Measurements from ENCODE around the gene TMPRSS3. TPM values are rescaled to one million over a fixed set of nuclear protein-coding genes. Genes with fewer than 3 reads are reported as not detected.

TMPRSS3 gene
- polyA plus RNA-seq, 1 of the 3 experiments (the other 2 are of a cell fraction), result not detected

DNA sequence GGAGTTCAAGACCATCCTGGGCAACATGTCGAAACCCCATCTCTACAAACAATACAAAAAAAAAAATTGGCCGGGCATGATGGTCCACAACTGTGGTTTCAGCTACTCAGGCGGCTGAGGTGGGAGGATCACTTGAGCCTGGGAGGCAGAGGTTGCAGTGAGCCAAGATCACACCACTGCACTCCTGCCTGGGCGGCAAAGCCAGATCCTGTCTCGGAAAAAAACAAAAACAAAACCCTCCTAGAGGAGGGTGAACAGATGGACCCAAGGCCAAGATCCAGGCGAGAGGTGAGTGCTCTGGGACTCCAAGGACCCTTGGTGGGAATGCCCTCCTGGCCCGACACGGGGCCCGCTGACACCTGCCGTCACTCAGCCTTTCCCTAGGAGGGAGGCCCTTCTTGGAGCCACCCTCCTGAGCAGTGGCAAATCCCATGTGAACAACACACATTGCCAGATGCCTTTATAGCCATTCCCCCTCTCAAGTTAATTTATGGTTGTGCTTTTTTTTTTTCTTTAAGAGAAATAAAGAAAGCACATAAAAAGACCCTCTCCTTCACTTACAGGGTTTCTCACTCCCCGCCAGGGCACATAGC, 45.4 kb downstream of the TMPRSS3 start:
- H3K4me1 ChIP-seq (ENCODE audit: control insufficient read depth in 1 of 2, insufficient read depth in 2 of 2, low read depth in 1 of 2, low read length in 1 of 2), result no peaks in the 10 kb centered on the region
- no peaks in the 10 kb centered on the region for H4K20me1 ChIP-seq (ENCODE audit: insufficient read depth)
- no peaks in the 10 kb centered on the region for H3F3A ChIP-seq (replicated peaks; ENCODE audit: insufficient read depth)
- H3K4me3 ChIP-seq (ENCODE audit: low read depth in 2 of 2, low read length in 1 of 2), result no peak overlapping the region
- no peaks in the 10 kb centered on the region for H3K36me3 ChIP-seq (replicated peaks in 1 of 2; ENCODE audit: control insufficient read depth in 1 of 2, insufficient read depth in 2 of 2, low read length in 1 of 2)
- no peaks in the 10 kb centered on the region; the same call in 1 of the 2 replicates for H3K9me3 ChIP-seq
- no peak overlapping the region for H3K27ac ChIP-seq (ENCODE audit: low read depth in 2 of 2, low read length in 1 of 2)
- H3K9ac ChIP-seq, result no peak overlapping the region
- CTCF ChIA-PET, result interaction anchor here (0.6 kb wide), 1 partner anchor 591 kb away, joined by 3 read pairs; no protein-coding TSS in a partner anchor
- 60% methylated on average over 6 of the region's 11 CpGs for WGBS (ENCODE audit: low lambda C conversion rate)
- TF ChIP-seq RAD21 (IDR thresholded peaks at IDR 0.05; ENCODE audit: low read length) (no peak), CHD2 (IDR thresholded peaks at IDR 0.05; ENCODE audit: low read length, partially characterized antibody) (no peak), JUND (IDR thresholded peaks at IDR 0.05) (no peak), TAF1 (IDR thresholded peaks at IDR 0.05; ENCODE audit: borderline replicate concordance, low read depth, low read length) (no peak), TCF12 (IDR thresholded peaks at IDR 0.05) (no peak), TEAD4 (IDR thresholded peaks at IDR 0.05; ENCODE audit: borderline replicate concordance, insufficient read depth) (no peak), RCOR1 (IDR thresholded peaks at IDR 0.05; ENCODE audit: low read length) (no peak), MXI1 (IDR thresholded peaks at IDR 0.05; ENCODE audit: low read depth, low read length) (no peak), NFIC (IDR thresholded peaks at IDR 0.05; ENCODE audit: borderline replicate concordance) (no peak), SMC3 (IDR thresholded peaks at IDR 0.05; ENCODE audit: low read depth, low read length) (no peak), ZBTB33 (IDR thresholded peaks at IDR 0.05; ENCODE audit: borderline replicate concordance, low read depth) (no peak), RFX5 (IDR thresholded peaks at IDR 0.05; ENCODE audit: low read length) (no peak), YY1 (IDR thresholded peaks at IDR 0.05; ENCODE audit: low read depth) (no peak), NRF1 (IDR thresholded peaks at IDR 0.05; ENCODE audit: low read depth, low read length) (no peak), FOXM1 (IDR thresholded peaks at IDR 0.05; ENCODE audit: low read depth) (no peak)
- TF ChIP-seq, protein P1, sequence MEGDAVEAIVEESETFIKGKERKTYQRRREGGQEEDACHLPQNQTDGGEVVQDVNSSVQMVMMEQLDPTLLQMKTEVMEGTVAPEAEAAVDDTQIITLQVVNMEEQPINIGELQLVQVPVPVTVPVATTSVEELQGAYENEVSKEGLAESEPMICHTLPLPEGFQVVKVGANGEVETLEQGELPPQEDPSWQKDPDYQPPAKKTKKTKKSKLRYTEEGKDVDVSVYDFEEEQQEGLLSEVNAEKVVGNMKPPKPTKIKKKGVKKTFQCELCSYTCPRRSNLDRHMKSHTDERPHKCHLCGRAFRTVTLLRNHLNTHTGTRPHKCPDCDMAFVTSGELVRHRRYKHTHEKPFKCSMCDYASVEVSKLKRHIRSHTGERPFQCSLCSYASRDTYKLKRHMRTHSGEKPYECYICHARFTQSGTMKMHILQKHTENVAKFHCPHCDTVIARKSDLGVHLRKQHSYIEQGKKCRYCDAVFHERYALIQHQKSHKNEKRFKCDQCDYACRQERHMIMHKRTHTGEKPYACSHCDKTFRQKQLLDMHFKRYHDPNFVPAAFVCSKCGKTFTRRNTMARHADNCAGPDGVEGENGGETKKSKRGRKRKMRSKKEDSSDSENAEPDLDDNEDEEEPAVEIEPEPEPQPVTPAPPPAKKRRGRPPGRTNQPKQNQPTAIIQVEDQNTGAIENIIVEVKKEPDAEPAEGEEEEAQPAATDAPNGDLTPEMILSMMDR (IDR thresholded peaks at IDR 0.05), result no peak
- TF ChIP-seq, protein P2, sequence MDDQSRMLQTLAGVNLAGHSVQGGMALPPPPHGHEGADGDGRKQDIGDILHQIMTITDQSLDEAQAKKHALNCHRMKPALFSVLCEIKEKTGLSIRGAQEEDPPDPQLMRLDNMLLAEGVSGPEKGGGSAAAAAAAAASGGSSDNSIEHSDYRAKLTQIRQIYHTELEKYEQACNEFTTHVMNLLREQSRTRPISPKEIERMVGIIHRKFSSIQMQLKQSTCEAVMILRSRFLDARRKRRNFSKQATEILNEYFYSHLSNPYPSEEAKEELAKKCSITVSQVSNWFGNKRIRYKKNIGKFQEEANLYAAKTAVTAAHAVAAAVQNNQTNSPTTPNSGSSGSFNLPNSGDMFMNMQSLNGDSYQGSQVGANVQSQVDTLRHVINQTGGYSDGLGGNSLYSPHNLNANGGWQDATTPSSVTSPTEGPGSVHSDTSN (IDR thresholded peaks at IDR 0.05), result no peak
- no peaks in the 10 kb centered on the region for H3K79me2 ChIP-seq (ENCODE audit: insufficient read depth)
- POLR2A ChIA-PET, result no interaction called here
- no peak overlapping the region for H3K4me2 ChIP-seq
- H3K27me3 ChIP-seq (ENCODE audit: insufficient read depth), result no peaks in the 10 kb centered on the region
- no peak for DNase-seq
- H3K9me2 ChIP-seq, result no peaks in the 10 kb centered on the region
- no peak overlapping the region for H2AFZ ChIP-seq (ENCODE audit: low read depth)
